IMR-90 (cell line): Measurements from ENCODE around the gene MAU2. TPM values are rescaled to one million over a fixed set of nuclear protein-coding genes. Genes with fewer than 3 reads are reported as not detected.

ENCODE experiments used
- ATAC-seq: fragments of 200-7000 bp; cut with Tn5 transposase; 2 replicates; pipeline ENCODE4 v1.9.1; 2020; ENCODE audit warnings: low read depth, mild to moderate bottlenecking, moderate library complexity
- BruUV-seq: library from RNA; stranded (reverse); fragments of 400-500 nt; replicated peaks from 2 replicates; lab custom pipeline; 2021; lab: Mats Ljungman, UMichigan
- CTCF ChIA-PET: fragments of 300-600 bp; formaldehyde crosslinking; extraction: SDS; loops from one replicate; lab custom pipeline; 2021; ENCODE audit warnings: antibody characterized with exemption; lab: Yijun Ruan, JAX
- POLR2A ChIA-PET: fragments of 300-600 bp; sonication (Branson Sonifier 250); formaldehyde crosslinking; loops from one replicate; lab custom pipeline; 2022; ENCODE audit warnings: antibody characterized with exemption; ENCODE audit not compliant: unreplicated experiment; lab: Charles Lee
- DNase-seq: peaks from one replicate; pipeline ENCODE4 v3.0.0; 2013
- H2AFZ ChIP-seq: replicated peaks from 2 replicates; pipeline ENCODE3; 2013; ENCODE audit warnings: low read length, mild to moderate bottlenecking; ENCODE audit not compliant: poor library complexity
- H2AK5ac ChIP-seq: 2 replicates; pipeline ENCODE4 v1.6.1; 2013; ENCODE audit warnings: low read depth, low read length, inconsistent platforms
- H2AK9ac ChIP-seq: replicated peaks from 2 replicates; pipeline ENCODE3; 2013; ENCODE audit warnings: mild to moderate bottlenecking, low read depth, low read length, moderate library complexity; ENCODE audit not compliant: poor library complexity
- H2BK120ac ChIP-seq: 2 replicates; pipeline ENCODE4 v1.6.1; 2013; ENCODE audit warnings: low read depth, low read length, inconsistent platforms
- H2BK15ac ChIP-seq: 3 replicates; pipeline ENCODE4 v1.6.1; 2013; ENCODE audit warnings: low read depth, low read length, inconsistent platforms
- H2BK20ac ChIP-seq: 2 replicates; pipeline ENCODE4 v1.6.1; 2013; ENCODE audit warnings: low read depth, mild to moderate bottlenecking, inconsistent platforms, low read length, moderate library complexity
- H2BK5ac ChIP-seq: 2 replicates; pipeline ENCODE4 v1.6.1; 2013; ENCODE audit warnings: mild to moderate bottlenecking, low read depth, low read length, inconsistent platforms; ENCODE audit not compliant: poor library complexity, severe bottlenecking
- H3K14ac ChIP-seq: replicated peaks from 2 replicates; pipeline ENCODE4 v1.6.1; 2013; ENCODE audit warnings: low read depth, low read length, inconsistent platforms
- H3K18ac ChIP-seq: 2 replicates; pipeline ENCODE4 v1.6.1; 2013; ENCODE audit warnings: low read depth, low read length, control low read depth
- H3K23ac ChIP-seq: 2 replicates; pipeline ENCODE4 v1.6.1; 2013; ENCODE audit warnings: low read depth, low read length, inconsistent platforms
- H3K27ac ChIP-seq: 2 replicates; pipeline ENCODE4 v1.5.1; 2013; ENCODE audit warnings: mild to moderate bottlenecking, control low read depth, low read length; ENCODE audit not compliant: insufficient read depth
- H3K27me3 ChIP-seq: 2 replicates; pipeline ENCODE4 v1.6.1; 2013; ENCODE audit warnings: low read length; ENCODE audit not compliant: control insufficient read depth, insufficient read depth
- H3K36me3 ChIP-seq: 2 replicates; pipeline ENCODE4 v1.6.1; 2013; ENCODE audit warnings: low read length, mixed read lengths; ENCODE audit not compliant: control insufficient read depth, insufficient read depth
- H3K4ac ChIP-seq: 2 replicates; pipeline ENCODE4 v1.6.1; 2013; ENCODE audit warnings: low read depth, low read length, inconsistent platforms
- H3K4me1 ChIP-seq: 2 replicates; pipeline ENCODE4 v1.6.1; 2013; ENCODE audit warnings: low read length, mixed read lengths; ENCODE audit not compliant: control insufficient read depth, insufficient read depth
- H3K4me2 ChIP-seq: 2 replicates; pipeline ENCODE4 v1.6.1; 2013; ENCODE audit warnings: low read depth, mild to moderate bottlenecking, control low read depth, low read length, moderate library complexity
- H3K4me3 ChIP-seq: 2 replicates; pipeline ENCODE4 v1.5.1; 2013; ENCODE audit warnings: low read depth, mild to moderate bottlenecking, control low read depth, low read length, moderate library complexity; ENCODE audit not compliant: insufficient read depth
- H3K56ac ChIP-seq: 2 replicates; pipeline ENCODE4 v1.6.1; 2013; ENCODE audit warnings: low read length, inconsistent platforms; ENCODE audit not compliant: insufficient read depth; ENCODE audit errors: extremely low read depth
- H3K79me1 ChIP-seq, 2 experiments: 2 replicates each; pipeline ENCODE4 v1.6.1; 2013; ENCODE audit warnings: low read length in 2 of 2, inconsistent platforms in 1 of 2, low read depth in 1 of 2
- H3K9ac ChIP-seq: 2 replicates; pipeline ENCODE4 v1.6.1; 2013; ENCODE audit warnings: low read depth, low read length, control low read depth
- H3K9me1 ChIP-seq: 2 replicates; pipeline ENCODE4 v1.6.1; 2013; ENCODE audit warnings: low read length, inconsistent platforms; ENCODE audit not compliant: insufficient read depth
- H3K9me3 ChIP-seq: 2 replicates; pipeline ENCODE4 v1.6.1; 2013; ENCODE audit warnings: low read length; ENCODE audit not compliant: control insufficient read depth, insufficient read depth
- H4K20me1 ChIP-seq: 2 replicates; pipeline ENCODE4 v1.6.1; 2013; ENCODE audit warnings: low read length, inconsistent platforms; ENCODE audit not compliant: insufficient read depth
- H4K5ac ChIP-seq: 2 replicates; pipeline ENCODE4 v1.6.1; 2013; ENCODE audit warnings: mild to moderate bottlenecking, low read depth, low read length, control low read depth
- H4K8ac ChIP-seq, 2 experiments: 2 replicates each; pipeline ENCODE4 v1.6.1; 2013; ENCODE audit warnings: low read depth in 2 of 2, low read length in 2 of 2, control low read depth in 1 of 2, inconsistent platforms in 1 of 2
- H4K91ac ChIP-seq: 2 replicates; pipeline ENCODE4 v1.6.1; 2013; ENCODE audit warnings: low read depth, low read length, inconsistent platforms; ENCODE audit not compliant: insufficient read depth
- BHLHE40 ChIP-seq: fragments of 150-350 bp; IDR thresholded peaks from 2 replicates; pipeline ENCODE4 v1.6.1; 2016; ENCODE audit warnings: mild to moderate bottlenecking, low read depth, low read length
- CEBPB ChIP-seq: IDR thresholded peaks from 2 replicates; pipeline ENCODE4 v1.6.1; 2012; ENCODE audit warnings: low read depth, low read length, improper control_type of control experiment
- CHD1 ChIP-seq: IDR thresholded peaks from 2 replicates; pipeline ENCODE4 v1.6.1; 2012; ENCODE audit warnings: low read depth, low read length, improper control_type of control experiment
- CTCF ChIP-seq: conservative IDR thresholded peaks from 2 replicates; pipeline ENCODE4 v1.5.1; 2012; ENCODE audit warnings: mild to moderate bottlenecking, low read depth, low read length, improper control_type of control experiment
- FOS ChIP-seq: fragments of 150-350 bp; IDR thresholded peaks from 2 replicates; pipeline ENCODE4 v1.6.1; 2016; ENCODE audit warnings: low read depth, low read length
- MAFK ChIP-seq: IDR thresholded peaks from 2 replicates; pipeline ENCODE4 v1.6.1; 2012; ENCODE audit warnings: low read depth, low read length, improper control_type of control experiment
- MAZ ChIP-seq: IDR thresholded peaks from 2 replicates; pipeline ENCODE4 v1.6.1; 2012; ENCODE audit warnings: low read depth, mild to moderate bottlenecking, low read length, improper control_type of control experiment, moderate library complexity, borderline replicate concordance
- MXI1 ChIP-seq: IDR thresholded peaks from 2 replicates; pipeline ENCODE4 v1.6.1; 2012; ENCODE audit warnings: low read depth, mild to moderate bottlenecking, low read length, moderate library complexity, borderline replicate concordance
- NFE2L2 ChIP-seq: fragments of 150-350 bp; IDR thresholded peaks from 2 replicates; pipeline ENCODE4 v1.6.1; 2016; ENCODE audit warnings: low read depth, mild to moderate bottlenecking, low read length
- POLR2A ChIP-seq: IDR thresholded peaks from 2 replicates; pipeline ENCODE4 v1.6.1; 2012; ENCODE audit warnings: mild to moderate bottlenecking, low read depth, low read length
- RAD21 ChIP-seq: IDR thresholded peaks from 2 replicates; pipeline ENCODE4 v1.6.1; 2012; ENCODE audit warnings: low read length, improper control_type of control experiment
- RCOR1 ChIP-seq: IDR thresholded peaks from 2 replicates; pipeline ENCODE4 v1.6.1; 2012; ENCODE audit warnings: mild to moderate bottlenecking, low read length, improper control_type of control experiment; ENCODE audit not compliant: insufficient replicate concordance
- RFX5 ChIP-seq: IDR thresholded peaks from 2 replicates; pipeline ENCODE4 v1.8.0; 2012; ENCODE audit warnings: low read depth, mild to moderate bottlenecking, low read length, moderate library complexity
- SMC3 ChIP-seq: fragments of 150-350 bp; IDR thresholded peaks from 2 replicates; pipeline ENCODE4 v1.6.1; 2016; ENCODE audit warnings: low read depth, mild to moderate bottlenecking, antibody characterized with exemption, low read length, moderate library complexity
- USF2 ChIP-seq: fragments of 150-350 bp; IDR thresholded peaks from 2 replicates; pipeline ENCODE4 v1.6.1; 2017; ENCODE audit warnings: mild to moderate bottlenecking, antibody characterized with exemption, low read length, low read depth
- WGBS, 2 experiments: methylation state at CpG; one replicate each; pipeline versions ENCODE4 v1.1.5 to v1.1.7; 2013; ENCODE audit warnings: missing lambda C conversion rate in 2 of 2; ENCODE audit not compliant: insufficient read length in 1 of 2; ENCODE audit errors: extremely low coverage in 2 of 2; 5-methylcytosine and 5-hydroxymethylcytosine counted together
- dilution Hi-C: fragments of 300-500 bp; cut with HindIII; formaldehyde crosslinking; loops from one replicate; pipeline ENCODE4 v1.14.3; 2018; ENCODE audit warnings: low sequenced_read_pairs; ENCODE audit not compliant: unreplicated experiment
- in situ Hi-C: fragments of 300-500 bp; cut with MboI; formaldehyde crosslinking; loops from 3 replicates; pipeline ENCODE4 v1.14.3; 2019; ENCODE audit warnings: low sequenced_read_pairs, inconsistent platforms, mixed read lengths
- intact Hi-C: fragments of 100-400 bp; cut with micrococcal nuclease; formaldehyde crosslinking; loops from 2 replicates; pipeline ENCODE4 v1.10.0; 2022
- polyA plus RNA-seq, 3 experiments: library from polyadenylated mRNA; depleted of rRNA; stranded (reverse); fragments of >200 nt; gene quantifications; 2 replicates each; pipeline ENCODE4 v1.2.3, GENCODE V29; 2012; ENCODE audit warnings: low replicate concordance in 1 of 3
- total RNA-seq: library from RNA; depleted of rRNA; stranded (reverse); fragments of >200 nt; gene quantifications from 2 replicates; pipeline ENCODE4 v1.2.3, GENCODE V29; 2012
- TF ChIP-seq, protein P1 (sequence below): fragments of 150-350 bp; IDR thresholded peaks from 2 replicates; pipeline ENCODE4 v1.6.1; 2016; ENCODE audit warnings: low read depth, mild to moderate bottlenecking, low read length, moderate library complexity, borderline replicate concordance

The MAU2 gene
- total and polyA plus RNA-seq, 2 of the 4 experiments (the other 2 are of a cell fraction), result 24.6 to 31.1 TPM

DNA sequence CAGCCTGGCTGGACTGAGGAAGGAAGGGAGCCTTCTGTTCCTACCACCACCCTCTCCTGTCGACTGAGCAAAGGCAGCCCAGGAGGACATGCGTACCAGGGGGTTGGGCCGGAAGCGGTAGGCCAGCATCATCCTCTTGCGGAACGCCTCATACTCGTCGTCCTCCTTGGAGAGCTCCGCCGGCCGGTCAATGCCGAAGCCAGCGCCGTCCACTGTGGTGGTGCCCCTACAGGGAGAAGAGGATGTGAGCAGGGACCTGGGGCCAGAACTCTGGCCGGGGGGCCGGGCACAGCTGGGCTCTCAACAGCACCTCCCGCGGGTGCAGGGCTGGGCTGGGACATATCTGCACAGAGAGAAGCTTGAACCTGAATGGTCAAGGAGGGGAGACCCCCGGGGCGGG, 43.8 kb upstream of the MAU2 start:
- Histone ChIP-seq H2BK15ac (no peak overlapping the region; the same call in 2 of the 3 replicates), H3K14ac (0 out of 2 replicates have a peak overlapping the region, but pooled peaks have one; percentile 20)

More for the DNA sequence above, 43.8 kb upstream of the MAU2 start:
- no peak overlapping the region for H3K4me2 ChIP-seq
- peaks cover 4% of the 10 kb centered on the region; the same call in 1 of the 2 replicates for H3K9me1 ChIP-seq
- peak overlapping the region; percentile 70; the same call in 1 of the 2 replicates for H2AK5ac ChIP-seq
- no peak overlapping the region; the same call in 1 of the 2 replicates for H4K5ac ChIP-seq
- TF ChIP-seq CTCF (no peak), USF2 (no peak), MXI1 (no peak), POLR2A (no peak), MAFK (no peak), RFX5 (no peak), RAD21 (no peak), CHD1 (no peak), SMC3 (no peak), CEBPB (no peak), MAZ (no peak), FOS (no peak), NFE2L2 (no peak), RCOR1 (no peak), BHLHE40 (no peak)
- TF ChIP-seq, protein P1, sequence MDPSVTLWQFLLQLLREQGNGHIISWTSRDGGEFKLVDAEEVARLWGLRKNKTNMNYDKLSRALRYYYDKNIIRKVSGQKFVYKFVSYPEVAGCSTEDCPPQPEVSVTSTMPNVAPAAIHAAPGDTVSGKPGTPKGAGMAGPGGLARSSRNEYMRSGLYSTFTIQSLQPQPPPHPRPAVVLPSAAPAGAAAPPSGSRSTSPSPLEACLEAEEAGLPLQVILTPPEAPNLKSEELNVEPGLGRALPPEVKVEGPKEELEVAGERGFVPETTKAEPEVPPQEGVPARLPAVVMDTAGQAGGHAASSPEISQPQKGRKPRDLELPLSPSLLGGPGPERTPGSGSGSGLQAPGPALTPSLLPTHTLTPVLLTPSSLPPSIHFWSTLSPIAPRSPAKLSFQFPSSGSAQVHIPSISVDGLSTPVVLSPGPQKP, result no peak
- H4K8ac ChIP-seq, result peak overlapping the region in 1 of 2 experiments; percentile 64; a peak in 1 of 4 replicates
- no peaks in the 10 kb centered on the region for H3K9me3 ChIP-seq
- peak overlapping the region; percentile 63 for H2AFZ ChIP-seq
- no peak overlapping the region for H3K4me3 ChIP-seq
- no peak overlapping the region for H3K23ac ChIP-seq
- ChIA-PET CTCF (interaction anchor here (1.0 kb wide), 1 partner anchor 24 kb away, joined by 3 read pairs; no protein-coding TSS in a partner anchor), POLR2A (no interaction called here)
- H3K56ac ChIP-seq, result no peak overlapping the region
- H3K36me3 ChIP-seq, result peaks cover 54% of the 10 kb centered on the region
- H4K20me1 ChIP-seq, result no peaks in the 10 kb centered on the region
- peak overlapping the region; percentile 68; the same call in 1 of the 2 replicates for H2BK20ac ChIP-seq
- H3K27me3 ChIP-seq, result no peaks in the 10 kb centered on the region
- H2AK9ac ChIP-seq, result peak overlapping the region; percentile 78
- peak overlapping the region; percentile 79 for H3K4ac ChIP-seq
- ATAC-seq (no peak), DNase-seq (no peak)
- H3K79me1 ChIP-seq, result 0 out of 4 replicates have a peak, but pooled peaks cover 0 to 6% of the 10 kb centered on the region in 2 experiments
- H3K9ac ChIP-seq, result no peak overlapping the region
- H3K27ac ChIP-seq, result peak overlapping the region; percentile 34
- H4K91ac ChIP-seq, result no peak overlapping the region
- dilution Hi-C loops, result no loop called here
- BruUV-seq, result no TSS peak
- intact Hi-C loops, result no loop called here
- in situ Hi-C loops, result no loop called here
- WGBS, 2 experiments, result 100% methylated on average over 2 of the region's 20 CpGs; no CpG with 5 or more reads in 1 of the 2 experiments
- H2BK5ac ChIP-seq, result peak overlapping the region; percentile 84
- H2BK120ac ChIP-seq, result peak overlapping the region; percentile 68; the same call in 1 of the 2 replicates
- no peak overlapping the region for H3K18ac ChIP-seq
- peaks cover 2% of the 10 kb centered on the region; the same call in 1 of the 2 replicates for H3K4me1 ChIP-seq
